Left forelimb (tissue), 1 donor: Measurements from ENCODE around the gene GUK1.
A peak's percentile ranks its signal among the peaks of the same experiment; 100 is the strongest.

Source experiments
- DNase-seq: peaks from one replicate; pipeline ENCODE4 v3.0.0-alpha.2; 2018; ENCODE audit warnings: low spot score

The GUK1 gene

DNA sequence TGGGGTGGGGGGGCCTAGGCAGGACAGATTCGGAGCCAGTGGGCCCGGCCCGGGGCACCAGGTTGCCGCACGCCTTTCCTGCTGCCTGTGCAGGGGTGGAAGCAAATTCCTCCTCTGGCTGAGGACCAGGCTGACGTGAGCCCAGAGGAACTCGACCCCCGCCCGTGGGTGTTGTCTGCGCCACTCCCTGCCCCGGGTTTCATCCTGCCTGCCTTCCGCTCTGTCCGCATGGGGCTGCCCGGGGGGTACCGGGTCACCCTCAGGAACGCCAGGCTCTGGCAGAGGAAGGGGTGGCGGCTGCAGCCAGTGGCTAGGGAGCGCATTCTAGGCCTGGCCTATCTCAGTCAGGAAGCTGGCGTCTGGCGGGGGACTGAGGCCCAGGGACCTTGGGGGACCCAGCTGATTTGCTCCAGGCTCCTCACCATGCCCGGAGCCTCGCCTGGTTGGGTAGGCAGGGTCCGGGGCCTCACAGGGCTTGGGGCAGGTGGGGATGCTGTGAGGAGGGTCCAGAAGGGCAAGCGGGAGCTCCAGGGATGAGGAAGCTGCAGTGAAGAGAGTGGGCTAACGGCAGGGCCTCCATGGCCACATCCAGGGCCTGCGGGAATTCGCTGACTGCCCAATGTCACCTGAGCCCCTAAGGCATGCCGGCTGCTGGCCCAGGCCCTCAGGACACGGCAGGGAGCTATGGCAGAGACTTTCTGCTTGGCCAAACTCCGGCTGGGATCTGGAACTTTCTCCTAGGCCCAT is 23.1 kb downstream of the GUK1 start:
- DNase-seq, result no peak

DNA sequence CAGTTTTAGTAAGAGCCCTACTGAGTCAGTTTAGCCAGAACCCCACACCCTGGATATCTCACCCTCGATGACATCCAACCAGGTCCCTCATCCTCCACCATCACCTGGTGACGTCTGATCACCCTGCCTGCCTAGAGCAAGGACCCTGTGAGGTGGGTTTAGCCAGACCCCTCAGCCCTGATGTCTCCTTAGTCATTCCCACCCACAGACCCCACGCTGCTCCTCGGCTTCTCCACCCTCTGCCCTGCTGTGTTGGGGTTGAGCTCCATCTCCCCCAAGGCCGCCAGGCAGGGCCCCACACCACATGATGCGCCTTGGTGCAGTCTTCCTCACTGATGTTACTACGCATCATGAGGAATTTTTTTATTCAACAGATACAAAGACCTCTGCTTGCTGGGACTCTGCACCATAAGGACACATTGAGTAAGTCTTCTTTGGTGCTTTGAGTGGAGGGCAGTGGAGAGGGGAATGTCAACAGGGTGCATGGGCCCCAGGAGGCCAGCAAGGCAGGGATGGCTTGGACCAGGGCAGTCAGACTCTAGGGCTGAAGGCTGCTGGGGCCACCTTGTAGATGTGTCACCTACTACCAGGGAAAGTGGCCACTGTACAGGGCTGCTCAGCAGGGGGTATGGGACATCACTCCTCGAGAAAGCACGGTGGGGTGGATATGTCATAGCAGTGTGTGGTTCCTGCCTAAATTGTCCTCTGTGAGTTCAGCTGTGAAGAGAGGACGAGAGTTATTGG is 23.9 kb downstream of the GUK1 start:
- no peak for DNase-seq

DNA sequence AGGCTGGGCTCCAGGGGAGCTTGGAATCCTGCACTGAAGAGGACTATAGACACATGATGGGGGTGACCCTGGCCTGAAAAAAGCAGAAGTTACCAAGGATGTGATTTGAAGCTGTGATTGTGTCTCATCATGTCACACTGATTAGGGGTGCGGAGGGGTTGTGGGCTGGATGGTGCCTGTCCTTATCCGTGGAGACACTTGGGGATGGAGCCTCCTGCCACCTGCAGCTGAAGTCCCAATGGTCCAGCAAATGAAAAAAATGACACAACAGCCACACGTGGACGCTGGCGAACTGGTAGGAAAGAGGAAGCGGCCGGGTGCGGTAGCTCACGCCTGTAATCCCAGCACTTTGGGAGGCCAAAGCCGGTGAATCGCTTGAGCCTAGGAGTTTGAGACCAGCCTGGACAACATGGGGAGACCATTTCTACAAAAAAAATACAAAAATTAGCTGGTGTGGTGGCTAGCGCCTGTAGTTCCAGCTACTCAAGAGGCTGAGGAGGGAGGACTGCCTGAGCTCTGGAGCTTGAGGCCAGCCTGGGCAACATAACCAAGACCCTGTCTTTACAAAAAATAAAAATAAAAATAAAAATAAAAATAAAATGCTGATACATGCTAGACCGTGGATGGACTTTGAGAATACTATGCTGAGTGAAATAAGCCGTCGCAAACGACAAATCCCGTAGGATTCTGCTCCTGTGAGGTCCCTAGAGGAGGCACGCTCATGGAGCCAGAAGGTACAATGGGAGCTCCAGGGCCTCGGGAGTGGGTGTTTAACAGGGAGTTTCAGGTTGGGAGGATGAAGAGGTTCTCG is 24.7 kb downstream of the GUK1 start:
- no peak for DNase-seq

DNA sequence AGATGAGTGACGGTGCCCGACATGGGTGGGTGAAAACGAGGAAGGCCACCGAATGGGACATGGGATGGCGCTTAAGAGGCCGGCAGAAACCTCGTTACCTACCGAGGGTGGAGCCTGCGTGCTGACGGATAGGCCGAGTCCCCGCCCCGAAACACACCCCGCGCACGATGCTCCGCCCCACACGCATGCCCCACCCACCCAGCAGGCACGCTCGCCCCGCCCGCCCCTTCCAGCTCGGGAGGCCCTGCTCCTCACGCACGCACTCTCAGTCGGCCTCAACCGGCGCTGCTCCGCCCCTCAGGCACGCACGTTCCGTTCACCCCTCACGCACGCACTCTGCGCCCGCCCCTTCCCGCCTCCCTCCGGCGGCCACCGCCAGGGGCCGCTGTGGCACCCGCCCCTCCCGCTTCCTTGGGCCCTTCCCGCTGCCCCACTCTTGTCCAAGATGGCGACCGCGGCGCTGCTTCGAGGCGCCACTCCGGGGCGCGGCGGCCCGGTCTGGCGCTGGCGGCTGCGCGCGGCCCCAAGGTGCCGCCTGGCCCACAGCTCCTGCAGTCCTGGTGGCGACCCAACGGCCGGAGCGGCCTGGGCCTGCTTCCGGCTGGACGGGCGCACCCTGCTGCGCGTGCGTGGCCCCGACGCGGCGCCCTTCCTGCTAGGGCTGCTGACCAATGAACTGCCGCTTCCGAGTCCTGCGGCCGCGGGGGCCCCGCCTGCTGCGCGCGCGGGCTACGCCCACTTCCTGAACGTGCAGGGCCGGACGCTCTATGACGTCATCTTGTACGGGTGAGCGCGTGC is 25.5 kb downstream of the GUK1 start, which contains the start of gene IBA57:
Gene IBA57, plus strand, starts transcription at position 433 of the 798 bp plus-strand sequence. Its CDS starts 13 bp downstream, at position 446.
- DNase-seq, result peak; percentile 100

DNA sequence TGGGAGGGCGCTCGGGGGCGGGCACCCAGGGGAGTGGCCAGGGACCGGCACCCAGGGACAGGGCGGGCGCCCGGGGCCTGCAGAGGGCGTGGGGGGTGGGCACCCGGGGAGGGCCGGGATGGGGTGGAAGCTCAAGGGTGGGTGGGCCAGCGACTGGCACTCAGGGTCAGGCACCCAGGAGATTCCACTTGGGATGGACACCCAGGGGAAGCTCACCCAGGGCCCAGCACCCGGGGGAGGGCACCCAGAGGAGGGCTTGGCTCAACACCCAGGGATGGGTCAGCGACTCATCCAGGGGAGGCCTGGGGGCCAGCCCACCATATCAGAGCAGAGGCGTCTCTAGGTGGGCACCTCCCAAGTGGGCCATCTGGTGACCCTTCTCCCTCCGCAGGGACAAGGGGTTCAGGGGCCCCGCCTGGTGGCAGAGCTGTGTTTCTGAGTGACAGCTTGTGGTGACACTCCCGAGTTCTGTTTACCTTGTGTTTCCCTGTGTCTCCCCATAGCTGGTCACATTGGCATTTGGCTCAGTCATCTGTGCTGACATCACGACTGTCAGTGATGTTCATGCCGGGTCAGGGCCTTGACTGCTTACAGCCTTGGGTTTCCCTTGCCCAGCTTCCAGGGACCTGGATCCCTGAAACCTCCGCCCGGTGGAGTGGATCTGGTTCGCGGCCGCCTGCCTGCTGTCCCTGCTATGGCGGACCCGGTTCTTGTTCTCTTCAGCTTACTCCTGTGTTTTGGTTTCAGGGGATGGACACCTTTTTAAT is 26.3 kb downstream of the GUK1 start:
- no peak for DNase-seq

DNA sequence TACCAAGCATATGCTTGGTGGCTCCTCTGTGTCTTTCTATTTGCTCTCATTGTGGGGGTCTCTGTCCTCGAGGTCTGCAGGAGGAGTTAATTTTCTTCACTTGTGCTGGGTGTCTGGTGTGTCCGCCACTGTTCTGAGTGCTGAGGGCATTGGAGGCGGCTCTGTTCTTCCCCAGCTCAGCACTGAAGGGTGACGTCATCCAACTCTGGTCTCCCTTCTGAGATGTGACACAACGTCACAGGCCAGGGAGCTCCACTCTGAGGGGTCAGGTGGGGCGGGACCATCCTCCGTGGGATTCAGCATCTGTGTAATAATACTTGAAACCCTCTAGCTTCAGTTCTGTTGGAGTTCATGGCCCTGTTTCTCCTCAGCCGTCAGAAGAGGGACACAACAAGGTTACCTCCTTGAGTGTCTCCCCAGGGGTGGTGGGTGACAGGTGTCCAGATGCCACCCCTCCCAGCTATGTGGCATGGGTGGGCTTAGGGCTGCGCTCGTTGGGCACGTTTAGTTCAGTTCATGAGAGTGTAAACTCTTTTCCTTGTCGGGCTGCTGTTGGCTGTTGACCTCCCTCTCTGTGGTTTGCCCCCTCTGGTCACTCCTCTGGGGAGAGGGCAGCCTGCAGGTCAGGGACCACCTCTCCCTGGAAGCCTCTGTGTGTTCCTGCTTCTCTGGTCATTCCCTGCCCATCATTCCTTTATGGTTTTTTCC is 28.6 kb downstream of the GUK1 start:
- DNase-seq, result no peak

DNA sequence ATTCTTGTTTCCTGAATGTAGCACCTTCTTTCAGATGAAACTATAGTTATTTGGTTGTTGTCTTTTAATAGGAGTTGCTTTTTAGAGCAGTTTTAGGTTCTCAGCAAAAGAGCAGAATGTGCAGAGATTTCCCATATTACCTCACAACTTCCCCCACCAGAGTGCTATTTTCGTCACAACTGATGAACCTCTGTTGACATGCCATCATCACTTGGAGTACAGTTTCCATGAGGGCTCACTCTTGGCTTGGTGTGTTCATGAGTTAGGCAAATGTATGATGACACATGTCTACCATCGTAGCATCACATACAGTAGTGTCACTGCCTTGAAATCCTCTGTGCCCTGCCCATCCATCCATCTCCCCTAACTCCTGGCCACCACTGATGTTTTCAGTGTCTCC is 29.3 kb downstream of the GUK1 start:
- DNase-seq, result no peak

DNA sequence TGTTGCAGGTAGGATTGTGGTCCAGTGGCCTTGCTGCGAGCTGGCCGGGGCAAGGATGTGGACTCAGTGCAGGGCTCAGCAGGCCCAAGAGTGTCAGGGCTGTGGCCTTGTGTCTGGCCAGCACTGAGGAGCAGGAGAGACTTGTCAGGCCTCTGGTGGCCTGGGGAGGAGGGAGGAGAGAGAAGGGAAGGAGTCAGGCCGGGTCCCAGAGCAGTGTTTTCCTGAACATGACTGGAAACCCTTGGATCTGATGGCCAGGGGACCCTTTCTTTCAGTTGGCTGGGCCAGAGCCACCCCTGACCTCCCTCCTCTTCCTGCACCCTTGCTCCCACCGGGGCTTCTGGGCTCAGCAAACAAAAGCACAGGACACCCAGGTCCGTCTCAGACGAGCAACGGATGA is 30.6 kb downstream of the GUK1 start:
- DNase-seq, result no peak

DNA sequence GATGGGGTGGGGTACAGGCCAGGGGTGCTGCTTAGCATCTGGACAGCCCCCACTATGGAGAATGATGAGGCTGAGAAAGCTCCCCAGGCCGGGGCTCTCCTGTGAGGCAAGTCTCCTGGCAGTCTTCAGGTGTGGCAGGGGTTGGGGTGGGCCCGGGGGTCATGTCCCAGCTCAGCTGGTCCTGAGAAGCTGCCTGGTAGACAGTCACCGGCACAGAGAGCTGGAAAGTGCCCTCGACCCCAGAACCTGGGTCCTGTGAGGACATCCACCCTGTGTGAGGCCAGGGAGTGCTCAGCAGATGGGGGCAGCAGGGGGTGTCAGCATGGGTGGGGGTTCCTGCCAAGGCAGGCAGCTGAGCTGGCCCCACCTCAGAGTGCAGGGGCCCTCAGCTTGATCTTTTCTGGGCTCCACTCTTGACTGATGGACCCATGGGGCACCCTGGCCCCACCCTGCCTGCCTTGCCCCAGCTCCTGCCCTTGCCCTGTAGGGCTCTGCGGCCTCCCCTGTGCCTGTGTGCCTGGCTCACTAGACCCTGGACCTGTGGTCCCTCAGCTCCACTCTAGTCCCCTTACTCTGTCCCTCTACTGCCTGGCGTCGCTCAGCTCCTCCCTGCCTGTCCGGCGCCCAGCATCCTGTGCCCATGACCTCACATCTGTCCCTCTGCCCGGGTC is 31.3 kb downstream of the GUK1 start:
- DNase-seq, result no peak

DNA sequence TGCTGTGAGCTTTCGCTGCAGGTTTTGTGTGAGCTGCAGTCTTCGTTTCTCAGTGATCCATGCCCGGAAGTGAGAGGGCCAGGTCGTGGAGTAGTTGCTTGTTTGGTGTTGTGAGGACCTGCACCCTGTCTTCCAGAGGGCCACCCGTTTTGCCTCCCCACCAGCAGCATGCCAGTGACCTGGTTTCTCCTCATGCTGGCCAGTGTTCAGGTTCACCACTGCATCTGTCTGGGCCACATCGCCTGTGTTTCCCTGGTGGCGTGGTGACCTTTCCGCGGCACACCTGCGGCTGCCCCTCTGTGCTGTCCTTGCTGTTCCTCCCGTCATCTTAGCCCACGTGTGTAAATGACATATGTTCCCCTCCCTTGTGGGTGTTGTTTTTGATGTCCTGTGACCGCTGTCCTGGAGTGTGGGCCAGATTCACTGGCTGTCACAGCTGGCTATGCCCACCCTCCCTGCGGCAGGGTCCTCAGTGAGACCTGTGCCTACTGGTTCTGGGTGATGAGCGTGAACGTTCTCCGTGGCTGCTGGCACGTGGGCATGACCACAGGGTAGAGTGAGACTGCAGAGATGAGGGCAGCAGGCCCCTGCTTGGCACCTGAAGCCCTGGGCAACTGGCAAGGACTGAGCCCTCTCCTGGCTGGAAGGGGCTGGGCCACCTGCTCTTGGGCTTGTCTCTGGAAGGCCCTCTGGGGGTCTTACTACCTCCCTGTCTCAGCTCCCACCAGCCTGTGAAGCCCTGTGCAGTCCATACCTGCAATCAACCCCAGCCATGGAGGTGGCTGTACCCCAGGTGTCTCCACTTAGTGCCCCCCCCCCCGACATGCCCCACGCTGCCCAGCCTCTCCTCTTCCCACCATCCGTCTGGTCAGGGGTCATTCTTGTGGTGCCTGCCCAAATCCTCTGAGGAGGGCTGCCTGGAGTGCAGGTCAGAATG is 32.8 kb downstream of the GUK1 start:
- DNase-seq, result peak; percentile 40

DNA sequence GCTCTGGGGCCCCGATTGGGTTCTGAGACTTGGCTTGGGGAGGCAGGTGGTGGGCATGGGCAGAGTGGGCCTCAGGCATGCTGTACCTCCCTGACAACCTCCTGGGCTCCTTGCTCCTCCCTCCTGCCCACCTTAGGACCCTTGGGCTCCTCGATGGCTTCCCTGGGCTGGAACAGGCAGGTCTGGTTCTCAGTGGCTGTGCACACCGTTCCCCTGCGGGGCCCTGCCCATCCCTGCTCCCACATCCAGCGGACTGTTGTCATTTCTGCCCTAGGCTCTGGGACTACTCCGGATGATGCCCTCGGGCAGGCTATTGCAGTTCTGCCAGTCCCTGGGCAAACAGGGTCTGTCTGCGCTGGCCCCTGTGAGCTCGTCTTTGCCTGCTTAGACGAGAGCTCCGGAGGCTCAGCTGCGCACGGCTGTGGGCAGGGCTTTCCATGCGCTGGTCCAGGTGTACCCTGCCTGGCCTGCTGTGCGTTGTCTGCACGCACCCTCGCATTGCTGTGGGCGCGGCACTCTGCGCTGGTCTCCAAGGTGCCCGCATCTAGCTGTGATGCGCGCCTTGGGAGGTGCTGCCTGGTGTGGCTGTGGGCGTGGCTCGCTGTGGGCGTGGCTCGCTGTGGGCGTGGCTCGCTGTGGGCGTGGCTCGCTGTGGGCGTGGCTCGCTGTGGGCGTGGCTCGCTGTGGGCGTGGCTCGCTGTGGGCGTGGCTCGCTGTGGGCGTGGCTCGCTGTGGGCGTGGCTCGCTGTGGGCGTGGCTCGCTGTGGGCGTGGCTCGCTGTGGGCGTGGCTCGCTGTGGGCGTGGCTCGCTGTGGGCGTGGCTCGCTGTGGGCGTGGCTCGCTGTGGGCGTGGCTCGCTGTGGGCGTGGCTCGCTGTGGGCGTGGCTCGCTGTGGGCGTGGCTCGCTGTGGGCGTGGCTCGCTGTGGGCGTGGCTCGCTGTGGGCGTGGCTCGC is 33.7 kb downstream of the GUK1 start:
- peak; percentile 60 for DNase-seq

DNA sequence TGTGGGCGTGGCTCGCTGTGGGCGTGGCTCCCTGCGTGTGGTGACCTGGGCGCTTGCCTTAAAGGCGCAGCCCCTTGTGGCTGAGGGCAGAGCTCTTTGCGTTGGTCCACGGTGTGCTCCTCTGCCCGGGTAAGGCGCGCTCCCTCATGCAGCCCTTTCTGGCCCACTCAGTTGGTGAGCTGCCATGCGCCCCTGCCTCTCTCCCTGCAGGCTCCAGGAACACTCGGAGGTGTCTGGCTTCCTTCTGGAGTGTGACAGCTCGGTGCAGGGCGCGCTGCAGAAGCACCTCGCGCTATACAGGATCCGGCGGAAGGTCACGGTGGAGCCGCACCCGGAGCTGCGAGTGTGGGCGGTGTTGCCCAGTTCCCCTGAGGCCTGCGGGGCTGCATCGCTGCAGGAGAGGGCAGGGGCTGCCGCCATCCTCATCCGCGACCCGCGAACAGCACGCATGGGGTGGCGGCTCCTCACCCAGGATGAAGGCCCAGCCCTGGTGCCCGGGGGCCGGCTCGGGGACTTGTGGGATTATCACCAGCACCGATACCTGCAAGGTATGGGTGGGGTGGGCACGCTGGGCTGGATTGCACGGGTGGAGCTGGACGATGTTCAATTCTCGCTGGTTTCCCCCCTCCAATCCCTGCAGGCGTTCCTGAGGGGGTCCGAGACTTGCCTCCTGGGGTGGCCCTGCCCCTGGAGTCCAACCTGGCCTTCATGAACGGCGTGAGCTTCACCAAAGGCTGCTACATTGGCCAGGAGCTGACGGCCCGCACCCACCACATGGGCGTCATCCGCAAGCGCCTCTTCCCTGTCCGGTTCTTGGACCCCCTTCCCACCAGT is 34.6 kb downstream of the GUK1 start:
- DNase-seq, result peak; percentile 57

DNA sequence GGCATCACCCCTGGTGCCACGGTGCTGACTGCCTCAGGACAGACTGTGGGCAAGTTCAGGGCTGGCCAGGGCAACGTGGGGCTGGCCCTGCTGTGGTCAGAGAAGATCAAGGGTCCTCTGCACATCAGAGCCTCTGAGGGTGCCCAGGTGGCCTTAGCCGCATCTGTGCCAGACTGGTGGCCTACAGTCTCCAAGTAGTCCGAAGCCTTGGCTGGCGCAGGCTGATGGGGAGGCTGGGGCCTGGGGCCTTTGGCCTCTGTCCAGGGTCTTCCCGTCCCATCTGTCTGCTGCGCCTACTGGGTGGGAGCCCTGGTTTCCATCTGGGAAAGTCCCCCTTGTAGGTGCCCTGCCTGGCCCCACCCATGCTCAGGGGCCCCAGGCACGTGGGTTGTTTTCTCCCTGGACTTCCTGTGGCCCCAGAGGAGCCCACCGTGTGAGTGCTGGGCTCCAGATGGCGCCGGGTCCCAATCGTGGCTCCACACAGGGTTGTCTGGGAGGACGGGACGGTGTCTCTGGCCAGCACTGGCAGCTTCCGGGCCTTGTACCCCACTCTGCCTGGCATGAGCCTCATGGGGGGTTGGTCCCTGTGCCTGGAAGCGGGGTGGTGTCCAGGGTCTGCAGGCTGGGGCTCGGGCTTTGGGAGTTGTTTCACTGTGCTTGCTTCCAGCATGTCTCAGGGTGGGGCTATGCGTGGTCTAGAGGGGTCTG is 35.4 kb downstream of the GUK1 start:
- peak; percentile 65 for DNase-seq

DNA sequence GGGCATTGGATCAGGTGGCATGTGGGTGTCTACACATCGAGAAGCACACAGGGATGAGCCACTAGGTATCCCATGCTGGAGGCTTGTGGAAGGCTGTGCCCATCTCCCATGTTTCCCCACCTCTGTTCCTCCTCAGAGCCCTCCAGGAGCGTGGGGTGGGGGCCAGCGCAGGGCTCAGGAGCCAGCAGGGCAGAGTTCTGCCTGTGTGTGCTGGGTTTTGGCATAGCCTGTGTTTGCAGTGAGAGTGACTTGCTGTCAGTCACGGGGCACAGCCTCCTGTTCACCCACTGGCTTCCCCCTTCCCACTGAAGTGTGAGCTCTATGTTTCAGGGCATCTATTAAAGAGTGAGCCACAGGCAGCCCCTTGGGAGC is 35.9 kb downstream of the GUK1 start:
- no peak for DNase-seq

DNA sequence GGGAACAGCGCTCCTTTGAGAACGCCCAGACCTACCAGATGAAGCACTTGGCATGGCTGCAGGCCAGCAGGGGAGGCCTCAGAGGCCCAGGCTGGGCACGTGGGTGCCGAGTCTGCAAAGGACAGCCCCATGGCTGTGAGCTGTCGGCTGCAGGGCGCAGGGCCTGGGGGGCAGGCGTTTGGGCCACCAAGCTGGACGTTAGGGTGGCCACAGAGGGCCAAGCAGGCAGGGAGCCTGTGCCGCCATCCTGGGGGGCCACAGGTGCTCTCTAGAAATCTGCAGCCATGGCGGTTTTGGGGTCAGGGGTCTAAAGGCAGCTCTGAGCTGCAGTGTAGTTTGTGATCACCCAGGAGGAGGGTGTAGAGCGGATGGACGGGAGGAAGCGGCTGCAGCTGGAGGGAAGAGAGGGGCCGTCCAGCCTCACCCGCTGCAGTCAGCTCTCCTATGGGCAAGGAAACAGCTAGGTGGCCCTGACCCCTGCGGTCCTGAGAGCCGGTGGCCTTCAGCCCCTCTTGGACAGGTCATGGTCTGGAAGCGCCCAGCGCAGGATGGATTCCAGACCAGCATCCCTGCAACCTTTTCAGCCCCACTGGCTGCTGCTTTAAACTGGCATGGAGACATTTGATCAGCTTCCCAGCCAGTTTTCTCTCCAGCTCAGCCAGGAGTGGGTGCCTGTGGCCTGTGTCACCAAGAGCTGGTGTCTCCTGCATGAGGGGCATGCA is 36.5 kb downstream of the GUK1 start:
- no peak for DNase-seq

DNA sequence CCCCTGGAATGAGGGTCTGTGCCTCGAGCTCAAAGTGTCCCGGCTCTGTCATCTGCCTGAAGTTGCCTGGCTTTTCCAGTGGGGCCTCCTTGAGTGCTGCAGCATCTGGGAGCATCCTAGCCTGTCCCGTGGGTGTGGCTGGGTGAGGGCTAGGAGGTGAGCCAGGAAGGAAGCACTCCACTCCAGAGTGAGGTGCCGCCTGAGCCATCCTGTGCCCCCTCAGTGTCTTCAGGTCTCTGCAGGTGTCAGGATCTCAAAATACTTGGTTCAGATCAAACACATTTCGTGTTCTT is 37.0 kb downstream of the GUK1 start:
- no peak for DNase-seq
